Gastrocnemius medialis (tissue), 4 donors: ENCODE data around the gene CCDC78.

Experiments
- POLR2A ChIP-seq, 2 donors: fragments of 450-650 bp; IDR thresholded peaks; one replicate each; pipeline ENCODE4 v1.6.1; 2017; ENCODE audit warnings: antibody characterized with exemption in 2 of 2, mild to moderate bottlenecking in 2 of 2, moderate library complexity in 2 of 2
- TF ChIP-seq, protein P1 (sequence below), 5 experiments: fragments of 450-650 bp in 3 of 5; fragments of 200-600 bp in 2 of 5; sonication (generic) in 2 of 5; IDR thresholded peaks in 4 of 5; conservative IDR thresholded peaks in 1 of 5; 1 replicate in 4 of 5; 2 replicates in 1 of 5; pipeline ENCODE4 v1.5.1; 2016 to 2019; ENCODE audit warnings: antibody characterized with exemption in 5 of 5, mild to moderate bottlenecking in 3 of 5, moderate library complexity in 3 of 5

DNA sequence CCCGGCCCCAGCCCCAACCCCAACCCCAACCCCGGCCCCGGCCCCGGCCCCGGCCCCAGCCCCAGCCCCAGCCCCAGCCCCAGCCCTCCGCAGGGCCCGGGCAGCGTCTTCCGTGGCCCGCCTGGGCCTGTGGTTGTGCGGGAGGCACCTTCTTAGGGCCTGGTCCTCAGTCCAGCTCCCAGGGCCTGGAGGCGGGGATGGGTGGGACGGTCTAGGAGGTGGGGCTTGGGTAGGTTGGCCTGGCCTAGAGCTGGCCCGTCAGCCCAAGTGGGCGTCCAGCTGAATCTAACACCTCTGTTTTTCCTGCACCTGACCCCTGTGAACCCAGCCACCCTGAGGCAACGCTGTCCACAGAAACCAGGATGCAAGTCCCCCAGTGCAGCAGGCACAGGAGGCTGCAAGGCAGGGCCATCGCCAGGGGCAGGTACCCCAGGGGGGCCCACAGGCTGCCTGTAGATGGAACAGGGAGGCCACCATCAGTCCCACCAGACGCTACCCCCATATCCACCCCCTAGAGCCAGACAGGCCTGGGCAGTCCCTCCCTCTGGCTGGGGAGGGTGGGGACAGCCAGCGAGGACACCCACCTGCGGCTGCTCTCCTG is 43.0 kb upstream of the CCDC78 start:
- TF ChIP-seq, protein P1, sequence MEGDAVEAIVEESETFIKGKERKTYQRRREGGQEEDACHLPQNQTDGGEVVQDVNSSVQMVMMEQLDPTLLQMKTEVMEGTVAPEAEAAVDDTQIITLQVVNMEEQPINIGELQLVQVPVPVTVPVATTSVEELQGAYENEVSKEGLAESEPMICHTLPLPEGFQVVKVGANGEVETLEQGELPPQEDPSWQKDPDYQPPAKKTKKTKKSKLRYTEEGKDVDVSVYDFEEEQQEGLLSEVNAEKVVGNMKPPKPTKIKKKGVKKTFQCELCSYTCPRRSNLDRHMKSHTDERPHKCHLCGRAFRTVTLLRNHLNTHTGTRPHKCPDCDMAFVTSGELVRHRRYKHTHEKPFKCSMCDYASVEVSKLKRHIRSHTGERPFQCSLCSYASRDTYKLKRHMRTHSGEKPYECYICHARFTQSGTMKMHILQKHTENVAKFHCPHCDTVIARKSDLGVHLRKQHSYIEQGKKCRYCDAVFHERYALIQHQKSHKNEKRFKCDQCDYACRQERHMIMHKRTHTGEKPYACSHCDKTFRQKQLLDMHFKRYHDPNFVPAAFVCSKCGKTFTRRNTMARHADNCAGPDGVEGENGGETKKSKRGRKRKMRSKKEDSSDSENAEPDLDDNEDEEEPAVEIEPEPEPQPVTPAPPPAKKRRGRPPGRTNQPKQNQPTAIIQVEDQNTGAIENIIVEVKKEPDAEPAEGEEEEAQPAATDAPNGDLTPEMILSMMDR (IDR thresholded peaks at IDR 0.05 in 4 of 5, conservative IDR thresholded peaks at IDR 0.05 in 1 of 5): no peak
- TF ChIP-seq POLR2A (IDR thresholded peaks at IDR 0.05): no peak
